NOMO-1 (cell line): ENCODE results near the gene AXIN2.
"Not testable (repeated sequence)": the region's sequence is repeated elsewhere in the genome, so short reads cannot be mapped to it uniquely, and the experiment has no call there.

Experiments used
- DNase-seq, 2 experiments: peaks; one replicate each; lab custom pipeline; 2025; ENCODE audit not compliant: unreplicated experiment in 2 of 2; lab: John Stamatoyannopoulos, UW

The AXIN2 gene

DNA sequence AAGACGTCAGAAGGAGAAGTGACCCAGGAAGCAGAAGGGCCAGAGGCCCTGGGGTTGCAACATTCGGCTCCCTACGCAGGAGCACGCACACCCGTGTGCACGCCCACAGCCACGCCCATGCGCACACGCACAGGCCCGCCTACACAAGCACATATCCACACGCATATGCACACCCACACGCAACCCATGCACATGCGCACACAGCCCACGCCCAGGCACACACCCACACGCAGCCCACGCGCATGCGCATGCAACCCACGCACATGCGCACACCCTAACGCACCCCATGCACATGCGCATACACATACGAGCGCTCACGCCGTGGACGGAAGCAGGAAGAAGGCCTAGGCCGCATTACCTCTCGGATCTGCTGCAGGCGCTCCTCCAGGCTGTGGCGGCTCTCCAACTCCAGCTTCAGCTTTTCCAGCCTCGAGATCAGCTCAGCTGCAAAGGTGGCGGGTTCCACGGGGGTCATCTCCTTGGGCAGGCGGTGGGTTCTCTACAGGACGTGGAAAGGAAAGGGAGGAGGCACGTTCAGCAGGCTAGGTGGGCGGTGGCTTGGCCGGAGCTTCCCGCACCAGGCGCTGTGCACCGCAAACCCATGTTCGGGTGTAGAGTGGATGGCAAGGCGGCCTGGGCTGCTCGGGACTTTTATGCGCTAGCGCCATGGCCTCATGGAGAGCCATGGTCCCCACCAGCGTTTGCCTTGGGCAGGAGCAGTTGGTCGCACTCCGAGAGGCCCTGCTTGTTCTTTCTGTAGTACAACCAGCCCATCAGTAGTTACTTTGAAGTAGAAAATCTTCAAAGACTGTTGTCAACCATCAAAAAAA is 23.4 kb downstream of the AXIN2 start:
- DNase-seq, result no peak

DNA sequence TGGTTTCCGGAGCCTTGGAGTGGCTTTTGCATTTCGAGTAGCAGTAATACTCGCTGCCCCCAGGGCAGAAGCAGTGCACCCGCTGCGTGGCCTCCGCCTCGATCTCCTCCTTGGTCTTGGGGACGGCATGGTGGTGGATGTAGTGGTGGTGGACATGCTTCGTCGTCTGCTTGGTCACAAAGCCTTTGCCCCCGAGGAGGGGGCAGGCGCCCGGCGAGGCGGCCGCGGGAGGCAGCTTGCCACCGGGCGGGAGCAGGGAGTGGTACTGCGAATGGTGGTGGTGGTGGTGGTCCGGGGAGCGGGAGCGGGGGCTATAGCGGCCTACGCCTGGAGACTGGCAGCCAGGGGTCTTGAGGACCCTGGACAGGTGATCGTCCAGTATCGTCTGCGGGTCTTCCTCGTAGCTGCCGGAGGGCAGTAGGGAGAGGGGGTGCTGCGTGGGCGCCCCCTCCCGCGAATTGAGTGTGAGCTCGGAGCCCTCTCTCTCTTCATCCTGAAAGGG is 24.1 kb downstream of the AXIN2 start:
- DNase-seq, result no peak

DNA sequence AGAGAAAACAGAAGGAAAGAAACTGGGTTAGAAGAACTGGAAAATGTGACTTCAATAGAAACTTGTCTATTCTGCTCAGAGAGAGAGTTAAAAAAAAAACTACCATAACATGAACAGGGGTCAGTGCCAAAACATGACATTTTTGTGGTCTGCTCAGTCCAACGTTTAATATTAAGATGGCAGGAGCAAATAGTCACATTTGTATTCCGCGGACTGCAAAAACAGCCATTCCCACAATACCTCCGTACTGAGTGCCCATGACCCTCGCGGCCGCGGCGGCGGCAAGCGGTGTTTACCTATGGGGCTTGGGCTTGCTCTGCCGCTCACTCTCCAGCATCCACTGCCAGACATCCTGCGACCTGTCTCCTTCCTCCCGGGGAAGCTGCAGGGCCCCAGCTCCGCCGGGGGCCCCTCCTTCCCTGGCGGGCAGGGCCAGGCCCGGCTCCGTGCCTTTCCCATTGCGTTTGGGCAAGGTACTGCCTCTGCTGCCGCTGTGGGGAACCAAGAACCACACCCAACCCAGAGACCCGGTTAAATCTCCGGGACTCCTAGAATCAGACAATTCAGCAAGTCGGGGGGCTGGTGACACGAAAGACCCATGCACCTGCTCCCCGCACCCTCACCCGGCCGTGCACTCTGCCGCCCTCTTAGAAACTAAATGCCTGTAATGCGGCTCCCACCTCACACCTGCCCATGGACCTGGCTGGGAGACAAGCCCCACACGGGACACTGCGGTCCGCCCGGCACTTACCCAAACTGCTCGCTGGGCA is 24.7 kb downstream of the AXIN2 start:
- no peak for DNase-seq

DNA sequence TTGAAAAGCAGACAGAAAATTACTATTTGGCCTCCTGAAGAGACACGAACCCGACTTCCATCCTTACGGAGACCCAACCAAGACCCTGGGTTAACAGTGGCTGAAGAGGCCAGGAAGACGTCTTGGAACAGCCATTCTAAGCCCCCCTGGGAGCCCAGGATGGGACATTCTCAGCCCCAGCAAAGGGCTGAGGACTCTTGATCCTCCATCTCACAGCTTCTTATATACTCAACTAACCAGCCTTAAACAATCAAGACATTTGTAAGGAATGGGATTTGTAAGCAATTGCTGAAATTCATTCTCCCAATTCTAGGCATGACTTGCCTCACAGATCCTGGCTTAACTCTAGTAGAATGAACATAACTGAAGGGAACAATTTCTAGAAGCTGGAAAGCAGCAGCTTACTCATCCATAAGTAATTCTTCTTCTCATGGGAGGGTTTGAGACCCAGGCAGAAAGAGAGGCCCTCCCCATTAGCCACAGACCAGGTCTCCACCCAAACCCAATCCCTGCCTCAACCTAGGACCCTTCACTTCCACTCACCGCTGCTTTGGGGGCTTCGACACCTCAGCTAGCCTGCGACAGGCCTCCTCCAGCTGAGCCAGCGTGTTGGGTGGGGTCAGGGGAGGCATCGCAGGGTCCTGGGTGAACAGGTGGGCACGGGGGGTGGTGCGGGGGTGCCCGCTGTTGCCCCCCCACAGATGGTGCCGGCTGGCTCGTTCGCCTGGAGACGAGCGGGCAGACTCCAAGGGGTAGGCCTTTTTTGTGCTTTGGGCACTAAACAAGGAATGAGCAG is 25.5 kb downstream of the AXIN2 start:
- DNase-seq, result no peak

DNA sequence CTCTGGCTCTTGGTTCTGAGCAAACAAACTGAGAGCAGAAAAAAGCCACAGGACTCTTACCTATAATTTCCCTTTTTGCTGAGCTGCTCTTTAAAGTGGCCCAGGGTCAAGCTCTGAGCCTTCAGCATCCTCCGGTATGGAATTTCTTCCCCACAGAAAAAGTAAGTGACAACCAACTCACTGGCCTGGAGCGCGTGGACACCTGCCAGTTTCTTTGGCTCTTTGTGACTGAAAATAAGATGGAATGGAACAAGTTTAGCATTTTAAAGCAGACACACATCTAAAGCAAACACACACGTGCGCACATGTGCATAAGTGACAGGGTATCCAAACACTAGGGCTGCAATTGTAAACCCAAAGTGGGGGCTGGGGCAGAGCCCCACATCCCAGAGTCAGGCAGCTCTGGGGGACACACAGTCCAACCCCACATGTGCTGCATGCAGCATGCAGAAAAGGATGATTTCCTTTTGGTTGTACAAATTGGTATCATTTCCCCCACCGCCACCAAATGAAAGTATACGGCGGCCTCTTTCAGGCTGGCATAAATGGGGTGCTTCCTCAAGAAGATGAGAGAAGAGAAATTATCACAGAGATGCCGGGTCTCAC is 27.5 kb downstream of the AXIN2 start:
- no peak for DNase-seq

DNA sequence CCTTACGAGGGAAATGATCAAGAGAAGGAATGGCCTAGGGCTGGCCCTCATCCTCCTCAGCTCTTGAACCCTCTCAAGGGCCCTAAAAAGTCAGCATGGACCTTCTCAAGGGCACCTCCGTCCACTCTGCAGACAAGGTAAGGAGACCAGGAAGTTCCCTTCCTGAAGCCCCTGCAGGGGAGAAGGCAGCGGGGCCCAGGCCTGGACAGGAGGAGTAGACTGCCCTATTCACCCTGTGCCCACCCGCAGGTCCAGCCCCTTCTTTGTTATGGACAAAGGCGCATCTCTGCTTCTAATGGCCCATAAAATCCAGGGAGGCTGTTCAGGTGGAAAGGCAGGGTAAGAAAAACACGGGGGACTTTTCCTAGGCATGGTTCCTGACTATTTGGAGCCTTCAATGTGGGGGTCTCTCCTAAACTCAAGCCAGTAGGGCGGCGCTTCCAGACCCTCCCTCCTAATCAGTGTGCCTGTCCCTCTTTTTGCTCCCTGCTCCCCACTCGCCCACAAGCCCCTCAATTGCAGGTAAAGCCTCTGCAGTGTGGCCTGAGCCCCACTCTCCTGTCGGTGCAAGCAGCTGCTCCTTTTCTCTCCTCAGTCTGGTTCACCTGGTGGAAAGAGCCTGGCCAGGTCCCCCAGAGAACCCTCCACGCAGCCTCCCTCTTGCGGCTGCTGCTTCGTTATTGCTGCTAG is 28.2 kb downstream of the AXIN2 start:
- no peak for DNase-seq

DNA sequence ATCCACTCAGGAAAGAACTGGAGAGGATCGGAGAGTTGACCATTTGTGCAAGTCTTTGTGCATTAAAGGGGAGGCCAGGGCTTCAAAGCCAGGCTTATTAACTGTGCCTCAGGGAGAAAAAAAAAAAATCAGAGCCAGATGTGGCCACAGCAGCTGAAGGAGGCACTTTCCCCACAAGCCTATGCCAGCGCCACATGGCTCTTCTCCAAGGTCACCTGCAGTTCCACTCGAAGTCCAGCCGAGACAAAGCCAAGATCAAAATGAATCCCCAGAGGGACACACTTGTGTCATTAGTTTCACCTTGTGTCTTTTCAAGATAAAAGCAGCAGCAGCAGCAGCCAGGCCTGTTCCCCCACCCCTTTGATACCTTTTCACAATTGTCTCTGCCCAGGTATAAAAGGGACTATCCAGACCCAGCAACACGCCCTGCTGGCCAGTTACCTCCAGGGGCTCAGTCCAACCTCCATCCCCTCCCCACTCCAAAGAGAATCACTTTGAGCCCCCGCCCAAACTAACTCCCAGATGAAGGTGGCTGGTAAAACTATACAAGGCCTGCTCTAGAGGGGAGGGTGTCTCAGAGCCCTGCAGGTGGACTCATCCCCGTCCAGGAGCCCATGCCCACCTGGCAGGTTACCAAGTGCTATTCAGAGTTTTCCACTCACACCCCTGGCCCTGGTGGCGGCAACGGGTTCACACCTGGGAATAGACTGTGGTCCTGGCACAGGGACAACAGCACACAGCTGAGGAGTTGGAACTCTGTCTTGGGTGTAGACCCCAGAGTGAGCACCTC is 29.2 kb downstream of the AXIN2 start:
- no peak for DNase-seq

DNA sequence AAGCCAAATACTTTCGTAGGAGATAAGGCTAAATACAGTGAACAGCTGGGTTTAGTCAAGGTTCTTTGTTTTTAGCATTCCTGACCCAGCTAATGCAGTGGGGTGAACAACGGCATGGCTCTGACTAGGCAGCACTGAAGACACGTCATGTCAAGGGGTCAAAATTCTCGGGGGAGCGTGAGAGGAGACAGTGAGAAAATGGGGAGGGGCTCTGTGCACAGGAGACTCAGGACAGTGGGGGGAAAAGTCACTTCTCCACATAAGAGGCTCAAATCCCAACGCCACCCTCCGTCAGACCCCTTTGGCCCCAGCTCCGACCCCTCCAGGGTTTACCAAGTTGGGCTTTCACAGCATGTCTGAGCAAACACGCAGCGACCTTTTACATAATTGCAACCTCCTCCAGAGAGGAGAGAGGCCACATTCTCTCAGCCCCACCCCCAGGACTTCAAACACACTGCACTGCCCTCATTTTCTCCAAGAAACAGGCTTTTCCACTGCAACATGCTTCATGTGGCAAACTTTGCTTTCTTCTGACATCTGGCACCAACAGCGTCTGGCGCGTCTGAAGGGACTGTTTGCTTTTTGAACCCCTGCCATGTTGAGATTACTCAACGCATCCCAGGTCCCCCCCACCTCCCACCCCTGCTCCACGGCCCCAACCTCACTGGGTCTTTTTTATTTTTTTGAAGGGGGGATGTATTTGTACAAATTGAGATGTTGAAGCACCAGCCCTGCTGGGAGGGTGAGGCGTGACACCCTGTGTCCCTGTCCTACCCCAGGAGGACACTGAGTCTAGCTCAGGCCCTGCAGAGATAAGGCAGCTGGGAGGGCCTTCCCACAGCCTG is 30.0 kb downstream of the AXIN2 start:
- no peak for DNase-seq

DNA sequence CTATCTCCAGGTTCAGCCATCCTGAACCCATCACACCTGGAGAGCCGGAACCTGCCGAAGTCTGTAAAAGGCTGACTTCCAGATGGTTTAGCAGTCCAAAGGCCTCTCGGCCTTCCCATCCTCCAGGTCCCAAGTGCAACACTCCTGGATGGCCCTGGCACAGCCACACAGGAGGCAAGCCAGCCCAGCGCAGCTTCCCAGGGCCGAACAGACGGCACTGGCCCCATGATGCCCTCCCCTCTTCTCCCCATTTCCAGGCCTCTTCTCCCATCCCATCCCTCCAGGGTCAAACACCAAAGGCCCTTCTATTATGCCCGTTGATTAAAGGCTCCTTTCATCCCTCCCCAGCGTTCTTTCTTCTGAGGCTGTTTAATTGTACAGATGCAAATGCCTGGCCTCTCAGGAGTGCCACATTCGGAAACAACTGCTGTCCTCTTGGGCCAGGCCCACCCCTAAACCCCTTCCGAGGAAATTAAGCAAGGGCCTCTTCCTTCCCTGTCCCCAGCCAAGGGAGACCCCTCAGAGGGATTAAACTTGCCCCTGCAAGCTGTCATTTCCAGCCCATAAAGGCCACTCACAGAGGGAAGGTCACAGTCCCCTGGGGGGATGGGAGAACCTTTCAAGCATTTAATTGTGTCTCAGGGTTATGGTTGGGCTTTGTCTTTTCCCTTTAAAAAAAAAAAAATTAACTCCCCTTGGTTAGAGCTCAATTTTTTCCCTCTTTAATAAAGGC is 30.8 kb downstream of the AXIN2 start:
- DNase-seq, result no peak

DNA sequence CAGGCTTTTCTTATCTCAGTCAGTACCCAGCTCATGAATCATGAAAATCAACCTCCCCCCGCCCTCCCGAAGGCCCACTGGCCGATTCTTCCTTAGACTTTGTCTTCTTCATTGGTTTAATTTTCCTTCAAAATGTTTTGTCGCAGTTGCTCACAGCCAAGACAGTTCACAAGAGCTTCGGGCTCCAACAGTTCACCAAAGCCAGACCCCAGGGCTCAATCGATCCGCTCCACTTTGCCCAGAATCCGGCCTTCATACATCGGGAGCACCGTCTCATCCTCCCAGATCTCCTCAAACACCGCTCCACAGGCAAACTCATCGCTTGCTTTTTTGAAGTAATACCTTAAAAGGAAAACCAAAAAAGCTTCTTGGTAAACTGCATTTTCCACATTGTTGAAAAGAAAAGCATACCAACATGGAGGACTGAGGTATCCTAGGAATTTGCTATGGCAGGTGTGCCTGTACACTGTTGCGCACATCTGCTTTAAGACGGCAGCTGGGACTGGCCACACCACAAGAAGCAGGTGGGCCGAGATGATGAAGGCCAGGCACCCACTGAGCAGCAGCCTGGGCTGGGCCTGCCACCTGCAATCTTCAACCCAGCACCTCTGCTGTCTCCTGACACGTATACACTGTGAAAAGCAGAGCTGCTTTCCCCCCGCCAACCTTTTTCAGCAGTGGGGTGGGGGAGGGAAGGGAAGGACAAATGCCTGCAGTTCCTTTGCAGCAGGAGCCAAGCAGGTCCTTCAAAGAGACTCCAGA is 31.5 kb downstream of the AXIN2 start:
- no peak for DNase-seq

DNA sequence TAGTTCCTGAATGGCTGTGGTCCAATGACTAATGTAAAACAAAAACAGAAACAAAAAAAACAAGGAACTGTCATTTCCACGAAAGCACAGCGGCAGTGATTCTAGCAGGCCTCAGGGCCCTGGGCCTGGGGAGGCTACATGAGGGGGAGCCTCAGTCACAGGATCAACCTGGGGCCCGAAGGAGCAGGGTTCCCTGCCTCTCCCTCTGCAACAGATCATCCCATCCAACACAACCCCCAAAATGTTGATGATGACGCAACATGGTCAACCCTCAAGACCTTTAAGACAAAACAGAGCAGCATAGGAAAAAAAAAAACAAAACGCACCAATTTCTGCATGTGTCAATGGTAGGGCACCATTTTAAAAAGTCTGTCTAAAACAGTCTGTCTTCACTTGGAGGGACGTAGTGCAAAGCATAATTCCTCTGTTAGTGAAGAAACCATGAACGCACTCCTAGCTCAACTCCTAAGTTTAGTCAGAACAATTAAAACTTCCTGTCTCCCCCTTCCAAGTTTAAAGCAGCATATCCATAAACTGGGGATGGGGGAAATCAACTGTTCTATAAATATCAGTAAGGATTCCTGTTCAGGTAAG is 32.3 kb downstream of the AXIN2 start:
- DNase-seq, result no peak

DNA sequence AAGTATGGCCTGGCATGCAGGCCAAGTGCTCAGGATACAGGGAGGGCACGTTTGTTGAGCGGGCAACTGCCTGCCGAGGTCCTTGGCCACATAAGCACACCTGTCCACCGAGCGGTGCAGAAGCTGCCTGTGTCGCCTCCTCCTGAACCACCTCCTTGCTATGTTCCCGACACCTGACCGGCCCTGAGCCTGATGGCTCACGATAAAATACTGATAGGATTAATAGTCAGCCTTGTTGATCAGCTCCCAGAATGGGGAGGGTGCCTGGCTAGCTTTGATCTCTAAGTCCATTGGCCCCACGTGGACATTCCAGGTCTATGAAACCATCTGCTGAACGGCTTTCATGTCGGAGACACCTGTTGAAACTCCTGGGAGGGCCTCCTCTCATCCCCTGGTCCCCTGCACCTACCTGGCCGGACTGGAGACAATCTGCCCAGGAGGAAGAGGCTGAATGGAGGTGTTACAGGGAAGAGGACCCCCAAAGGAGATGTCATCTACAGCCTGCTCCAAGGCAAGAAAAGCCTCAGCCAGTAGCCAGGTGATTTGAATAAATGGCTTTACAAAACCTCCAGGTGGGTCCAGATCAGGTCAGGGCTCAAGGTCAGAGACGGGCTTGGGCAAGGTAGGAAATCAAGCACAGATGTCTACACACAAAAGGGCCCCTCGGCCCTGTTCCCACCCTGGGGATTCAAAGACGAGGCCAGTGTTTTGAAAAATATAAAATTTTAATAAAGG is 33.4 kb downstream of the AXIN2 start:
- DNase-seq, result no peak

DNA sequence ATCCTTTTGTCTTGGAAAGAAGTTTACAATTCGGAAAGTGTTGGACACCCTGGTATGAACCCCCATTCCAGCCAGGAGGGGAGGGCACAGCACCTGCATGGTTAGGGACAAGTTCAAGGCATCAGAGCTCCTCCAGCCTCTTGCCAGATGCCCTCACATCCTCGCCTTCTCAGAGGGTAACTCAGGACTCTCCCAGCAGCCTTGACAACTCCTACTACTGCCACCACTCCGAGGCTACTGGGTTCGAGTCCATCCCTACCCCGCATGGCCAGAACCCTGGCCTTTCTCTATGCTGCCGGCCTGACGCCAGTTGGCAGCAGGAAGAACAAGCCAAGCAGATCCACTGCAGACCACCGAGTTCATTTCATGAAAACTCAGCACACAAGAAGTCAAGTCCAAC is 34.1 kb downstream of the AXIN2 start:
- no peak for DNase-seq

DNA sequence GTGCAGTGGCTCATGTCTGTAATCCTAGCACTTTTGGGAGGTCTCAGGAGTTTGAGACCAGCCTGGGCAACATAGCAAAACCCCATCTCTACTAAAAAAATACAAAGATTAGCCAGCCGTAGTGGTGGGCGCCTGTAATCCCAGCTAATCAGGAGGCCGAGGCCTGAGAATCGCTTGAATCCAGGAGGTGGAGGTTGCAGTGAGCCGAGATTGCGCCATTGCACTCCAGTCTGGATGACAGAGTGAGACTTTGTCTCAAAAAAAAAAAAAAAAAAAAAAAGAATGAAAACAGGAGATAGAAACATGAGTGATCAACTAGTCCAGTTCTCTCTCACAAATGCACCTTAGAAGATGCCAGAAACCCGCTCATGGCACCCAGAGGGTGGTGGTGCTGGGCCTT is 34.6 kb downstream of the AXIN2 start:
- not testable (repeated sequence) for DNase-seq

DNA sequence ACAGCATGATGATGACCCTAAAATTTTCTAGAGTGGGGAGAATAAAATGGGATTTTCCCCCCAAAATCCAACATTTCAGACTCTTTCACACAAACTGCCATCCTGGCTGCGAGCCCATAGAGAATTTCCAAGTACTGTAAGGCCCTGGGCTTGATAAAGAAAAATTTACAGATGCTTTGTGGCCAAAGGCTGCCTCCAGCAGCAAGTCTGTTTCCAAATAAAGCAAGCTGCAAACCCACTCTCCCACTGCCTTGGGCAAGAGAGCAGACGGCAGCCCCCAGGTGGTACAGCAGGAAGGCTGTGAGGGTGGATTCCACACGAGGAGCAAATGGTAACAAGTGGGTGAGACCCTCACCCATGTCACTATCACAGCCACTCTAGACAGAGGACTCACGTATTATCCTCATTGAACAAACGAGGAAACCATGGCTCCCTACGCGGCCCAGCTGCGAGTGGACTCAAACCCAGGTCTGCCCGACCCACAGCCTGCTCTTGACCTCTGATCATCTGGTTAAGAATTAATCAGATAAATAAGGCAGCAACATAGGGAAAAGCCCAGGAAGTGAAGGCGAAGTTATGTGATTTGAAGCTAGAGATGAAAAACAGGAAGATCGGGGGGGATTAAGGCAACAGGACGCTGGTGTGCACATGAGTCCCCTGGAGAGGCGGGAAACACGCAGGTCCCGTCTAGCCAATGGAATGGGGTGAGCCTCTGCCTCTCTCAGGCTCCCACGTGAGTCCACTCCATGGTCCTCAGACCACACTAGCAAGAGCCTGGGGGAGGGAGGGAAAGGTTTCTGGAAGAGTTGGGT is 37.4 kb downstream of the AXIN2 start:
- no peak for DNase-seq
